OCI-M2 (cell line): ENCODE results near the gene HELZ2.
"Not testable (repeated sequence)": the region's sequence is repeated elsewhere in the genome, so short reads cannot be mapped to it uniquely, and the experiment has no call there.

ENCODE experiments used
- DNase-seq: peaks from one replicate; lab custom pipeline; 2025; ENCODE audit not compliant: unreplicated experiment; lab: John Stamatoyannopoulos, UW

The HELZ2 gene

GRCh38 chr20:63565699-63566335, 8.2 kb downstream of the HELZ2 start:
- no peak for DNase-seq

GRCh38 chr20:63565021-63565698, 8.9 kb downstream of the HELZ2 start:
- no peak for DNase-seq

GRCh38 chr20:63564036-63564810, 9.8 kb downstream of the HELZ2 start:
- no peak for DNase-seq

- no peak for DNase-seq
Measured at GRCh38 chr20:63563225-63563935, 10.7 kb downstream of the HELZ2 start.

- DNase-seq = no peak
Measured at GRCh38 chr20:63562461-63563224, 11.4 kb downstream of the HELZ2 start.

GRCh38 chr20:63561624-63562396, 12.2 kb downstream of the HELZ2 start:
- DNase-seq = no peak

GRCh38 chr20:63560856-63561609, 13.0 kb downstream of the HELZ2 start:
- DNase-seq = no peak

GRCh38 chr20:63560333-63560805, 13.7 kb downstream of the HELZ2 start:
- DNase-seq = no peak

GRCh38 chr20:63559485-63560332, 14.3 kb downstream of the HELZ2 start:
- not testable (repeated sequence) for DNase-seq

- no peak for DNase-seq
Measured at GRCh38 chr20:63558804-63559484, 15.1 kb downstream of the HELZ2 start.

GRCh38 chr20:63557481-63557891, 16.6 kb downstream of the HELZ2 start:
- DNase-seq = no peak

GRCh38 chr20:63556873-63557478, 17.1 kb downstream of the HELZ2 start:
- no peak for DNase-seq

- no peak for DNase-seq
Measured at GRCh38 chr20:63555661-63556381, 18.2 kb downstream of the HELZ2 start.

GRCh38 chr20:63554361-63555278, 19.4 kb downstream of the HELZ2 start:
- DNase-seq = no peak

GRCh38 chr20:63553933-63554290, 20.1 kb downstream of the HELZ2 start, which contains the start of gene FNDC11:
FNDC11 (plus strand) TSS chr20:63554159; CDS start chr20:63555664, 1,505 bp downstream.
- peak; percentile 36 for DNase-seq
